Stimulated activated CD8-positive, alpha-beta memory T cell treated with anti-CD3 and anti-CD28 coated beads, Interleukin-2, amount 100 ng/mL, for 1 hour (primary cell): ENCODE results near the gene BHLHA15.

ENCODE experiments used
- DNase-seq, 2 donors: peaks; one replicate each; pipeline ENCODE4 v3.0.0-alpha.2; 2020; ENCODE audit warnings: low read depth in 2 of 2

BHLHA15 gene

DNA sequence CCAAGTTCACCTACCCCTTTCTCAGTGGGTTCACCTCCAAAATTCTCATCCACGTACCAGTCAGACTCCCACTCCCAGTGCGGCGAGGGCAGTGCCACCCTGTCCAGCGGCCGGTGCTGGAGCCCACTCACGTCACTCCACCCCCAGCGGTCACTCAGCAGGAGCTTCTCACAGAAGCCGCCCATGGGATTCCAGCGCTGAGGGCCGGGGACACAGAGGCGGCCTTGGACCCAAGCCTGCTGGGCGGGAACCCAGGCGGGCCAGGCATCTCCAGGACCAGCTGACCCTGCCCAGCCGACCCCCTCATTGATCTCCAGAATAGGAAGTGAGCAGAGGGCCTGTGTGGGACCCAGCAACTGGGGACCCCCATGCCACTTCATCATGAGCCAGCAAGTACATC, 33.6 kb downstream of the BHLHA15 start:
- DNase-seq, result no peak

DNA sequence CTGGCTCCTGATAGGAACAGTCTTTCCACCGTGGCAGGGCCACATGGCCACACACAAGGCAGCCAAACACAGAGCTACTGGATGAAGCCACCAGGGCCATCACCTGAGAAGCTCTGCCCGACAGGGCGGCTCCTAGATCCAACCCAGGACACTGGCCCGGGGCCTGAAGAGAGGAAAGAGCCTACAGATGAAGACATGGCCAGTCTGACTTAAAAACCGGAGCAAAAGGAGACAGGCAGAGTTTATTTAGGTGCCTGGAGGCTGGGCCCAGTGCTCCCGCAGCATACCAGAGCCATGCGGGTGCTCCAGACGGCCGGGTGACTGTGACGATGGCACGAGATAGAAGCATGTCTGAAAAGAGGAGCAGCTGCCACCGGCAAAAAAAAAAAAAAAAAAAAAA, 36.9 kb downstream of the BHLHA15 start:
- no peak for DNase-seq

DNA sequence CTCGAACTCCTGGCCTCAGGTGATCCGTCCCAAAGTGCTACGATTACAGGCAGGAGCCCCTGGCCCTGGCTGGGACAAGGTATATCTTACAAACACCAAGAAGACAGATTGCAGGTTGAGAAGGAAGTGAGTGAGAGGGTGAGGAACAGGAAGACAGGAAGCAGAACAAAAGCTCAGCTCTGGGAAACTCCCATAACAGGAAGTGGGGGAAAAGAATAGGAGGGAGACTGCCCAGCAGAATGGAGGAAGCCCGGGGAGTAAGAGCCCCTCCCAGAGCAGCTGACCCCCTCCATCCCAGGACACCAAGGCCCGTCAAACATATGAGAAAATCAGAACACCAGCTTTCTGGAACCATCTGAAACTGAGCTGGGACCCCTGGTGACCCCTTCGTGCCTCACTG, 37.9 kb downstream of the BHLHA15 start:
- DNase-seq, result no peak

DNA sequence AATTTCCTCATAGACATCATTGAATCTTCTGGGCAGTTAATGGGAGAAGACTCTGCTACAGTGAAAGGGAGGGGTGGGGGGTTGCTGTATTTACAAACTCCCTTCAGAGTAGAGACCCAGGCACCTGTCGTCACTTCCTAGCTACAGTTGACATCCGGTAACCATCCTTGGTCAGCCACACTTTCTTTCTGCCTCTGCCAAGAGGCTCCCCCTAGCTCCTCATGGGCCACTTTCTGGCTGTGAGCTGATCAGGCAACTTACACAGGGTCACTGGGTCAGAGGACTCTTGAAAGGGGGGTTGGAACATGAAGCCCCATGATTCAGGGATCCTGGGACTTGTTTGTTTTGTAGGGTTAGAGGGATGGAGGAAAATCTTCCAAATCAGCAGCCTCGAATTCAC, 39.5 kb downstream of the BHLHA15 start:
- DNase-seq, result peak in 1 of 2 donors; percentile 6

DNA sequence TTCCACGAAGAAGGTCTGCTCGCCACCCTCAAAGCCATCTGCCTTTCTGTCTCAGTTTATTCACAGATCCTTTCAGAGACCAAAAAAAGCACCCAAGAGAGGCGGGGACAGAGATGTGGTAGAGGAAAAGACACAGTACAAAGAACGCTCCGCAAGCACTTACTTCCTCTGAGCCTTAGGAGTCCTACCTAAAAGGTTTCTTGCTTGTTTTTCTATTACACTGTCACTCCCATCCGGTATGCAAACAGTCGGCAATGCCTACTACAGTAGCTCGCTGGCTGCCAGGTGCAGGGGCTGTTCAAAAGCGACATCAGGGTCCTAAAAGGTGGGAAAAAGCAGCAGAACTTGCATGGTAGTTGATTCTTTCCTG, 40.0 kb downstream of the BHLHA15 start:
- no peak for DNase-seq

DNA sequence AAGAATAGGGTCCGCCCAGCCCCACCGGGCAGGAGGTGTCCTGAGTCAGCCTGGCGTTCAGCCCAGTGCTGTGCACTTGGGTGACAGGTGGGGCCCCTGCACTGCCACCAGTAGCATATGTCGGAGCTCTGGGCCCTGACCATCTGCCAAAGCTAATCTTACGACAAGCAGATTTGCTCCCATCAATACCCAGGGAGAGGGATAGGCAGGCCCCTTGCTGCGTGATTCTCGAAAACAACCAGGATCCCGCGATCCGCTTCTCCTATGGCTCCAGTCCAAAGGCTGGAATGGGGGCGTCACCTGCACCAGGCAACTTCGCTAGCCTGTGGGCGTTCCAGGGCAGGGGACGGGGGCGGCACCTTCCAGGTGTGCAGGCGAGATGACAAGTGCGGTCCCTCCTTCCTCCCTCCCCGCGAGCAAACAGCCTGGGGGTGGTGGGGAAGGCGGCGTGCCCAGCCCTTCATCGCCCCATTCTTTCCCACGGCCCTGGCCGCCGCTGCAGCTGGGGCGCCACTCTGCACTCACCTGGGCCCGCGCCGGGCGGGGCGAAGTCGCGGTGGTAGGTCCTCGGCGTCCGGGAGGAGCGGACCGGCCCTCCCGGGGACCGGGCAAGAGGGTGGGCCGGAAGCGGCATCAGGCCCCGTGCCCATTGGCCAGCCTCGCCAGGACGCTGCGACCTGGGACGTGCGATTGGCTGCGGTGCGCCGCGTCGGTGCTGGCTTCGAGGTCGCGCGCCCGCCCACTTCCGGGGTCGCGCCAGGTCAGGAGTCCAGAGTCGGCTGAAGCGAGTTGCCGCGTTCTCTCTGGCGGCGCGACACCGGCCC, 40.6 kb downstream of the BHLHA15 start, which contains the start of gene TECPR1:
TSS of gene TECPR1 (minus strand) at position 632 of the 824 bp plus-strand sequence. CDS start 6,086 bp downstream, outside the sequence.
- peak; percentile 74 to 75 for DNase-seq

DNA sequence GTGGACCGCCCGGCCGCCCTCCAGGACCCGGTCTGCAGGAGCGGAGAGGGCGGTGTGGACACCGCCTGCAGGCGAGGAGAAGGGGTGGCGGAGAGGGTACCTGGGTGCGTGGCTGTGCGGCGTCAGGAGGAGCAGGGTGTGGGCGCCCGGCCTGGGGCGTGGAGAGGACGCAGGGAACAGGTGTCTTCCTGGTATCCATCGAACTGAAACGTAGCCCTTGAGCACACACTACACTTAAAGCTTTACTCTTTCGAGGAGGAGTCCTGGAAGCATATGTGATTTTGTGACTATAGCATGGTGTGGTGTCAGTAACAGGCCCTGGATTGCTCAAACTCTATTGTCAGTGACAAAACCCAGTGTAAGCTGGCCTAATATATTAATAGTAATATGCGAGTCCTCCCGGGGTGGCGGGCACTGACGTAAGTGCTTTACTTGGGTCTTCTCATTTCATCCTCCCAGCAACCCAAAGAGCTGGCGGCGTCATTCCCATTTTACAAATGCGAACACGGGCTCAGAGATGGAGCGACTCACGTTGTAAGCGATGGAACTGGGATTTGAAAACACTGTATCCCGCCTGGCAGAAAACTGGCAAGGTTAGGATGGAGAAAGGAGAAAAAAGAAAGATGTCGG, 41.3 kb downstream of the BHLHA15 start:
- no peak for DNase-seq

DNA sequence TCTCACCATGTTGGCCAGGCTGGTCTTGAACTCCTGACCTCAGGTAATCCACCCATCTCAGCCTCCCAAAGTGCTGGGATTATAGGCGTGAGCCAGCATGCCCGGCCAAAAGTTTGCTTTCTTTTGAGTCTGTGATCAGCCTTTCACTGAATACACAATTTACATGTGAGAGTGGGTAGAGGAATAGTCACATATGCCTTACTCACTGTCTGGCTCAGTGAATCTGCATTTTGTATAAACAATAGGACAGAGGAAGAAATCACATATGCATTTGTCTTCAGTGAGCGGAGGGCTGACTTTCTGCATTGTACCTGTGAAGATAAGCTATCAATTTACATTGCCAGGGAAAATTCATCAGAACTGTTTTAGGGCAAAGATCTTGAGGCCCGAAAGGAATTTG, 43.3 kb downstream of the BHLHA15 start:
- DNase-seq, result no peak

DNA sequence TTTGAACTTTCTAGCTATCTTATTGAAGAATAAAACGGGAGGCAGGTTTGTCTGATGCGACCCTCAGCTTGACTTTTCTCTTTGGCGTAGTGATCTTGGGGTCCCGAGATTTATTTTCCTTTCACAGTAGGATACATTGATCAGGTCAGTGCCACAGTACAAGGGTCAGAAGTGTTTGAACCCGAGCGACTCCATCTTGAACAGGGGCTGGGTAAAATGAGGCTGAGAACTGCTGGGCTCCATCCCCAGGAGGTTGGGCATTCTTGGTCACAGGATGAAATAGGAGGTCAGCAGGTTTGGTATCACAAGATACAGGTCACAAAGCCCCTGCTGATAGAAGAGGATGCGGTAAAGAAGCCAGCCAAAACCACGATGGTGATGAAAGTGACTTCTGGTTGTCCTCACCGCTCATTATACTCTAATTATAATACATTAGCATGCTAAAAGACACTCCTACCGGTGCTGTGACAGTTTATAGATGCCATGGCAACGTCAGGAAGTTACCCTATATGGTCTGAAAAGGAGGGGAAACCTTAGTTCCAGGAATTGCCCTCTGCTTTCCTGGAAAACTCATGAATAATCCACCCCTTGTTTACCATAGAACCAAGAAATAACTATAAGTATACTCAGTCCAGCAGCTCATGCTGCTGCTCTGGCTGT, 43.8 kb downstream of the BHLHA15 start:
- DNase-seq, result no peak

DNA sequence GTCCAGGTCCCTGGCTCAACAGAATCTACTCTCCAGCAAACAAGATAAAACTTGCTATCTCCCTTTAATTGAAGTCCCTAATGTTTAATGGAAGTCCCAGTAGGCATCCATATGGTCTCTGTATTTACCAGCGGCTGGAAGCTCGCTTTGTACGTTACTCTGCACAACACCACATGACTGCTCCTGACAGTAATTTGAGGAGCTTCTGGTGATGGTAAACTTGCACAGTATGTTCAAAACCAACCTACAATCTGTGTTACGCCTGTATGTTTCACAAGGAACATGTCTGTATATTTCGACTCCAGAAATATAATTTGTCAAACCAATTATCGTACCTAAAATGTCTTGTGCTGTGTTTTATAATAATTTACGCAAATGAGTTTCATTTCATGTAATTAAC, 45.2 kb downstream of the BHLHA15 start:
- DNase-seq, result no peak

DNA sequence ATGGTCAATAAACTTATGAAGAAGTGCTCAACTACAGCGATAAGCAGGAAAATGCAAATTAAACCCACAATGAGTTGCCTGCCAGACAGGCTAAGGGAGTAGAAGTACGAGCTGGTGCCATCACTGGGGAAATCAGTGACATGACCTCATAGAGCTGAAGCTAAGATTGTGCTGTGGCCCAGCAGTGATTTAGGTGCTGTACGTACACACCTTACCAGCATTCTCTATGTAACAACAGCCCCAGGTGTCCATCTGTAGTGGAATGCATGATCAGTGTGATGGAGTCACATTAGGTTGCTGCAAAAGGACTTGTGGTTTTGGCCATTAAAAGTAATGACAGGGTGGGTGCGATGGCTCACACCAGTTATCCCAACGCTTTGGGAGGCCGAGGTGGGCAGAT, 46.5 kb downstream of the BHLHA15 start:
- DNase-seq, result no peak
